WTC11 (cell line): ENCODE results near the gene FAM114A1. TPM values are rescaled to one million over a fixed set of nuclear protein-coding genes. Genes with fewer than 3 reads are reported as not detected.
A peak's percentile ranks its signal among the peaks of the same experiment; 100 is the strongest.

ENCODE experiments used
- ATAC-seq: fragments of 200-7000 bp; cut with Tn5 transposase; 2 replicates; pipeline ENCODE4 v1.10.0; 2021; ENCODE audit warnings: mild to moderate bottlenecking, moderate library complexity
- CTCF ChIA-PET: fragments of 300-600 bp; sonication (Branson Sonifier 250); formaldehyde crosslinking; loops from one replicate; lab custom pipeline; 2021; ENCODE audit warnings: antibody characterized with exemption; lab: Charles Lee
- POLR2A ChIA-PET: fragments of 350-600 bp; sonication (Branson Sonifier 250); formaldehyde crosslinking; loops from one replicate; lab custom pipeline; 2021; ENCODE audit warnings: antibody characterized with exemption; lab: Charles Lee
- DNase-seq: peaks from one replicate; pipeline ENCODE4 v3.0.0; 2021; ENCODE audit warnings: low spot score
- H3K27ac Mint-ChIP-seq: 2 replicates; pipeline ENCODE4 v1.8.0; 2021; ENCODE audit warnings: mixed read lengths
- H3K27me3 Mint-ChIP-seq: 2 replicates; pipeline ENCODE4 v1.8.0; 2021; ENCODE audit warnings: low read depth, mild to moderate bottlenecking, moderate library complexity, mixed read lengths
- H3K36me3 Mint-ChIP-seq: 2 replicates; pipeline ENCODE4 v1.8.0; 2021; ENCODE audit warnings: mixed read lengths
- H3K4me1 Mint-ChIP-seq: 2 replicates; pipeline ENCODE4 v1.8.0; 2022; ENCODE audit warnings: mixed read lengths
- H3K4me3 Mint-ChIP-seq: 2 replicates; pipeline ENCODE4 v1.8.0; 2021; ENCODE audit warnings: mild to moderate bottlenecking, moderate library complexity, mixed read lengths
- H3K9me3 Mint-ChIP-seq: 2 replicates; pipeline ENCODE4 v1.8.0; 2021; ENCODE audit warnings: mixed read lengths
- CREB1 ChIP-seq: sonication (generic); formaldehyde crosslinking; IDR thresholded peaks from 2 replicates; pipeline ENCODE4 v1.8.0; 2023; ENCODE audit warnings: mild to moderate bottlenecking, missing genetic modification reagents
- HMGA2 ChIP-seq: fragments of 250-450 bp; sonication (Bioruptor Pico); IDR thresholded peaks from 2 replicates; pipeline ENCODE4 v1.4.0; 2021; ENCODE audit warnings: mild to moderate bottlenecking, moderate library complexity
- NFYB ChIP-seq: sonication (generic); formaldehyde crosslinking; conservative IDR thresholded peaks from 2 replicates; pipeline ENCODE4 v1.8.0; 2022; ENCODE audit warnings: low read depth, missing genetic modification reagents
- NR1H2 ChIP-seq: sonication (generic); formaldehyde crosslinking; IDR thresholded peaks from 2 replicates; pipeline ENCODE4 v1.9.0; 2021; ENCODE audit warnings: mild to moderate bottlenecking, moderate library complexity, missing genetic modification reagents
- OVOL2 ChIP-seq: fragments of 250-450 bp; sonication (Bioruptor Pico); IDR thresholded peaks from 2 replicates; pipeline ENCODE4 v1.9.0; 2021; ENCODE audit warnings: mild to moderate bottlenecking, borderline replicate concordance
- SMAD3 ChIP-seq: sonication (generic); formaldehyde crosslinking; IDR thresholded peaks from 2 replicates; pipeline ENCODE4 v1.8.0; 2022; ENCODE audit warnings: missing genetic modification reagents, mild to moderate bottlenecking, borderline replicate concordance
- ZBTB43 ChIP-seq: sonication (generic); formaldehyde crosslinking; IDR thresholded peaks from 2 replicates; pipeline ENCODE4 v1.8.1; 2023; ENCODE audit warnings: mild to moderate bottlenecking, missing genetic modification reagents
- total RNA-seq: library from RNA; stranded (reverse); gene quantifications from 3 replicates; pipeline ENCODE4 v1.2.3, GENCODE V29; 2021
- TF ChIP-seq, protein P1 (sequence below): sonication (generic); formaldehyde crosslinking; IDR thresholded peaks from 2 replicates; pipeline ENCODE4 v1.8.1; 2023; ENCODE audit warnings: mild to moderate bottlenecking, missing genetic modification reagents, moderate library complexity
- TF ChIP-seq, protein P2 (sequence below): sonication (generic); formaldehyde crosslinking; IDR thresholded peaks from 2 replicates; pipeline ENCODE4 v1.8.1; 2023; ENCODE audit warnings: mild to moderate bottlenecking, moderate library complexity, missing genetic modification reagents
- TF ChIP-seq, protein P3 (sequence below): fragments of 200-600 bp; IDR thresholded peaks from 2 replicates; pipeline ENCODE4 v1.8.0; 2022; ENCODE audit warnings: antibody characterized with exemption
- TF ChIP-seq, protein P4 (sequence below): fragments of 250-450 bp; sonication (Bioruptor Pico); IDR thresholded peaks from 2 replicates; pipeline ENCODE4 v2.1.2; 2022; ENCODE audit warnings: mild to moderate bottlenecking, moderate library complexity

Gene FAM114A1
- total RNA-seq, 1 experiment from 2014 or later: 17.6 TPM

DNA sequence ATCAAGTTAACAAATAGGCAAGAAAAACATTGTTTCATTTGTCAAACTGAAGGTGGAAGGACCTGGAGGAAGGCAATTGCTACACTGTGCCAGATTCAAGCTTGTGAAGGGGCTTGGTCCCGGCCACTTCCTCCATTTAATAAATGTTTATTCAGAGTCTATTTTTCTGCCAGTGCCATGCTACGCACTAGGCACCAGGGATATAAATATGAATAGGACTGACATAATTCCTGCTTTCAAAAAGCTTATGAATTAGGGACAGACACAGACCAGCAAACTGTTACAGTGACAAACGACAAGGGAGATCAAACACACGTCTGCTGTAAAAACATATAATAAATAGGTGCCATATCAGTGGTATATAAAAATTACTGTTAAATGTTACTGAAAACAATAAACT is 11.6 kb upstream of the FAM114A1 start:
- Mint-ChIP-seq H3K36me3 (peaks cover 2% of the 10 kb centered on the region; the same call in 1 of the 2 replicates), H3K9me3 (peaks cover 4% of the 10 kb centered on the region; the same call in 1 of the 2 replicates), H3K4me3 (no peak overlapping the region), H3K4me1 (peaks cover 19% of the 10 kb centered on the region), H3K27ac (no peak overlapping the region), H3K27me3 (no peaks in the 10 kb centered on the region)
- DNase-seq (no peak), ATAC-seq (no peak)
- POLR2A ChIA-PET: no interaction called here
- CTCF ChIA-PET: interaction anchor here (1.0 to 1.8 kb wide), 3 partner anchors 13 to 97 kb away, joined by 3 to 12 read pairs (median 5); partner anchors contain the start of gene TLR10
- TF ChIP-seq CREB1: no peak
- TF ChIP-seq, protein P1, sequence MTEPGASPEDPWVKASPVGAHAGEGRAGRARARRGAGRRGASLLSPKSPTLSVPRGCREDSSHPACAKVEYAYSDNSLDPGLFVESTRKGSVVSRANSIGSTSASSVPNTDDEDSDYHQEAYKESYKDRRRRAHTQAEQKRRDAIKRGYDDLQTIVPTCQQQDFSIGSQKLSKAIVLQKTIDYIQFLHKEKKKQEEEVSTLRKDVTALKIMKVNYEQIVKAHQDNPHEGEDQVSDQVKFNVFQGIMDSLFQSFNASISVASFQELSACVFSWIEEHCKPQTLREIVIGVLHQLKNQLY (CRISPR knock-in tag): no peak
- TF ChIP-seq HMGA2 (CRISPR knock-in tag): no peak
- no peak for TF ChIP-seq SMAD3 (CRISPR knock-in tag)
- TF ChIP-seq, protein P2, sequence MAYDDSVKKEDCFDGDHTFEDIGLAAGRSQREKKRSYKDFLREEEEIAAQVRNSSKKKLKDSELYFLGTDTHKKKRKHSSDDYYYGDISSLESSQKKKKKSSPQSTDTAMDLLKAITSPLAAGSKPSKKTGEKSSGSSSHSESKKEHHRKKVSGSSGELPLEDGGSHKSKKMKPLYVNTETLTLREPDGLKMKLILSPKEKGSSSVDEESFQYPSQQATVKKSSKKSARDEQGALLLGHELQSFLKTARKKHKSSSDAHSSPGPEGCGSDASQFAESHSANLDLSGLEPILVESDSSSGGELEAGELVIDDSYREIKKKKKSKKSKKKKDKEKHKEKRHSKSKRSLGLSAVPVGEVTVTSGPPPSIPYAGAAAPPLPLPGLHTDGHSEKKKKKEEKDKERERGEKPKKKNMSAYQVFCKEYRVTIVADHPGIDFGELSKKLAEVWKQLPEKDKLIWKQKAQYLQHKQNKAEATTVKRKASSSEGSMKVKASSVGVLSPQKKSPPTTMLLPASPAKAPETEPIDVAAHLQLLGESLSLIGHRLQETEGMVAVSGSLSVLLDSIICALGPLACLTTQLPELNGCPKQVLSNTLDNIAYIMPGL (CRISPR knock-in tag): no peak

- TF ChIP-seq ZBTB43 (CRISPR knock-in tag) (no peak), NR1H2 (CRISPR knock-in tag) (no peak), NFYB (CRISPR knock-in tag) (no peak)
- TF ChIP-seq, protein P3, sequence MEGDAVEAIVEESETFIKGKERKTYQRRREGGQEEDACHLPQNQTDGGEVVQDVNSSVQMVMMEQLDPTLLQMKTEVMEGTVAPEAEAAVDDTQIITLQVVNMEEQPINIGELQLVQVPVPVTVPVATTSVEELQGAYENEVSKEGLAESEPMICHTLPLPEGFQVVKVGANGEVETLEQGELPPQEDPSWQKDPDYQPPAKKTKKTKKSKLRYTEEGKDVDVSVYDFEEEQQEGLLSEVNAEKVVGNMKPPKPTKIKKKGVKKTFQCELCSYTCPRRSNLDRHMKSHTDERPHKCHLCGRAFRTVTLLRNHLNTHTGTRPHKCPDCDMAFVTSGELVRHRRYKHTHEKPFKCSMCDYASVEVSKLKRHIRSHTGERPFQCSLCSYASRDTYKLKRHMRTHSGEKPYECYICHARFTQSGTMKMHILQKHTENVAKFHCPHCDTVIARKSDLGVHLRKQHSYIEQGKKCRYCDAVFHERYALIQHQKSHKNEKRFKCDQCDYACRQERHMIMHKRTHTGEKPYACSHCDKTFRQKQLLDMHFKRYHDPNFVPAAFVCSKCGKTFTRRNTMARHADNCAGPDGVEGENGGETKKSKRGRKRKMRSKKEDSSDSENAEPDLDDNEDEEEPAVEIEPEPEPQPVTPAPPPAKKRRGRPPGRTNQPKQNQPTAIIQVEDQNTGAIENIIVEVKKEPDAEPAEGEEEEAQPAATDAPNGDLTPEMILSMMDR: peak; percentile 39; the same call in 1 of the 2 replicates
- TF ChIP-seq, protein P4, sequence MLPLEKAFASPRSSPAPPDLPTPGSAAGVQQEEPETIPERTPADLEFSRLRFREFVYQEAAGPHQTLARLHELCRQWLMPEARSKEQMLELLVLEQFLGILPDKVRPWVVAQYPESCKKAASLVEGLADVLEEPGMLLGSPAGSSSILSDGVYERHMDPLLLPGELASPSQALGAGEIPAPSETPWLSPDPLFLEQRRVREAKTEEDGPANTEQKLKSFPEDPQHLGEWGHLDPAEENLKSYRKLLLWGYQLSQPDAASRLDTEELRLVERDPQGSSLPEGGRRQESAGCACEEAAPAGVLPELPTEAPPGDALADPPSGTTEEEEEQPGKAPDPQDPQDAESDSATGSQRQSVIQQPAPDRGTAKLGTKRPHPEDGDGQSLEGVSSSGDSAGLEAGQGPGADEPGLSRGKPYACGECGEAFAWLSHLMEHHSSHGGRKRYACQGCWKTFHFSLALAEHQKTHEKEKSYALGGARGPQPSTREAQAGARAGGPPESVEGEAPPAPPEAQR (CRISPR knock-in tag): no peak
- ATAC-seq (peak; percentile 35; the same call in 1 of the 2 replicates), DNase-seq (peak; percentile 40)
- ChIA-PET POLR2A (no interaction called here), CTCF (interaction anchor here (1.7 to 1.8 kb wide), 2 partner anchors 14 to 97 kb away, joined by 5 to 12 read pairs; no protein-coding TSS in a partner anchor)
- H3K4me1 Mint-ChIP-seq: peaks cover 19% of the 10 kb centered on the region
- H3K27me3 Mint-ChIP-seq: no peaks in the 10 kb centered on the region
- peaks cover 4% of the 10 kb centered on the region; the same call in 1 of the 2 replicates for H3K9me3 Mint-ChIP-seq
- peak within 1 kb of the TSS; percentile 47 for H3K27ac Mint-ChIP-seq
- H3K4me3 Mint-ChIP-seq: no peak within 1 kb of the TSS
- peaks cover 2% of the 10 kb centered on the region; the same call in 1 of the 2 replicates for H3K36me3 Mint-ChIP-seq
These were observed 10.9 kb upstream of the FAM114A1 start, which contains the start of gene TLR6 for GRCh38 chr4:38856524-38857337. TLR6 (minus strand) TSS chr4:38856817; CDS start chr4:38829473, 27,344 bp downstream.

DNA sequence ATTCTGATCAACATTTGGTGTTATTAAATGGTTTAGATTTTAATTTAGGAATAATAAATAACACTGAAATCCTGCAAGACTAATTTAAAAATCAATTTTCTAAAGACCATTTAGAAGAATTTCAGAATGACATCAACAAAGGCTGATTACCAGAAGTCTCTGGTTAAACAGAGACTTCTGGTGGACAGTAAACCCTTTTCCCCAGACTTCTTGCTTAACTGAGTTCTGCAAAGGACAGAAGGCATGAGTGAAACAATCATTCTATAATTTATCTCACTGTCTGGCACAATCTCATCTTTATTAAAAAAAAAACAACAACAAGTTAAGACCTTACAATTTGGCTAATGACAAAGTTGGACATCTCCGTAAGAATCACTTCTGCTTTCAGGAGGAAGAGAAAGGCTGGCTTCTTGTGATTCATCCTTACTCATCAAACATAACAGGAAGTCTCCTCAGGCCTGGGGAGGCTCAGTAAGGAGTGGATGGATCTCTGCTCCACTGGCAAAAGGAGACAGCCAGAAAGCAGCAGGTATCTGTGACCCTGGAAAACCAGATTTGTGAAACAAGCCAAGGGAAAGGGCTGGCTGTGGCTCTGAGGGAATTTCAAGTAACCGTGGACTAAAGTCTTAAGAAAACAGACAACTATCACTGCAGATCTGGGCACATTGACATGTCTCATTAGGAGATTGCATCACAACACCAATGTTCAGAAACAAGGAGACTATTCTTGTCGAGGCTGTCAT is 10.1 kb upstream of the FAM114A1 start:
- Mint-ChIP-seq H3K9me3 (no peaks in the 10 kb centered on the region), H3K36me3 (no peaks in the 10 kb centered on the region), H3K27ac (peak overlapping the region; percentile 47), H3K4me1 (peaks cover 19% of the 10 kb centered on the region), H3K27me3 (no peaks in the 10 kb centered on the region), H3K4me3 (no peak overlapping the region)
- no peak for ATAC-seq
- ChIA-PET CTCF (no interaction called here), POLR2A (no interaction called here)
- no peak for DNase-seq
- TF ChIP-seq OVOL2: no peak
